Activated CD4-positive, alpha-beta memory T cell treated with anti-CD3 and anti-CD28 coated beads, Interleukin-2, amount 10 ng/mL, durations not matched to agents 7 days and 5 days (primary cell): ENCODE data around the gene GREM1. TPM values are rescaled to one million over a fixed set of nuclear protein-coding genes. Genes with fewer than 3 reads are reported as not detected.

Source experiments
- CTCF ChIA-PET: fragments of 350-600 bp; sonication (Branson Sonifier 250); formaldehyde crosslinking; loops from one replicate; lab custom pipeline; 2021; ENCODE audit warnings: antibody characterized with exemption, inconsistent platforms; lab: Charles Lee
- POLR2A ChIA-PET: fragments of 350-600 bp; sonication (Branson Sonifier 250); formaldehyde crosslinking; loops from one replicate; lab custom pipeline; 2021; ENCODE audit warnings: antibody characterized with exemption; lab: Charles Lee
- DNase-seq: peaks from one replicate; pipeline ENCODE4 v3.0.0-alpha.2; 2020
- H3K27ac Mint-ChIP-seq: one replicate; pipeline ENCODE4 v1.8.0; 2021; ENCODE audit warnings: mild to moderate bottlenecking, mixed read lengths
- H3K27me3 Mint-ChIP-seq: one replicate; pipeline ENCODE4 v1.8.0; 2021; ENCODE audit warnings: mixed read lengths
- H3K36me3 Mint-ChIP-seq: one replicate; pipeline ENCODE4 v1.8.0; 2021; ENCODE audit warnings: low read depth, mixed read lengths
- H3K4me1 Mint-ChIP-seq: one replicate; pipeline ENCODE4 v1.8.0; 2021; ENCODE audit warnings: mixed read lengths
- H3K4me3 Mint-ChIP-seq: one replicate; pipeline ENCODE4 v1.8.0; 2021; ENCODE audit warnings: mild to moderate bottlenecking, mixed read lengths
- H3K9me3 Mint-ChIP-seq: one replicate; pipeline ENCODE4 v1.8.0; 2021; ENCODE audit warnings: mixed read lengths
- total RNA-seq, 2 experiments: library from RNA; stranded (reverse); gene quantifications; one replicate each; pipeline ENCODE4 v1.2.3, GENCODE V29; 2021

GREM1 gene
- not detected for total RNA-seq

DNA sequence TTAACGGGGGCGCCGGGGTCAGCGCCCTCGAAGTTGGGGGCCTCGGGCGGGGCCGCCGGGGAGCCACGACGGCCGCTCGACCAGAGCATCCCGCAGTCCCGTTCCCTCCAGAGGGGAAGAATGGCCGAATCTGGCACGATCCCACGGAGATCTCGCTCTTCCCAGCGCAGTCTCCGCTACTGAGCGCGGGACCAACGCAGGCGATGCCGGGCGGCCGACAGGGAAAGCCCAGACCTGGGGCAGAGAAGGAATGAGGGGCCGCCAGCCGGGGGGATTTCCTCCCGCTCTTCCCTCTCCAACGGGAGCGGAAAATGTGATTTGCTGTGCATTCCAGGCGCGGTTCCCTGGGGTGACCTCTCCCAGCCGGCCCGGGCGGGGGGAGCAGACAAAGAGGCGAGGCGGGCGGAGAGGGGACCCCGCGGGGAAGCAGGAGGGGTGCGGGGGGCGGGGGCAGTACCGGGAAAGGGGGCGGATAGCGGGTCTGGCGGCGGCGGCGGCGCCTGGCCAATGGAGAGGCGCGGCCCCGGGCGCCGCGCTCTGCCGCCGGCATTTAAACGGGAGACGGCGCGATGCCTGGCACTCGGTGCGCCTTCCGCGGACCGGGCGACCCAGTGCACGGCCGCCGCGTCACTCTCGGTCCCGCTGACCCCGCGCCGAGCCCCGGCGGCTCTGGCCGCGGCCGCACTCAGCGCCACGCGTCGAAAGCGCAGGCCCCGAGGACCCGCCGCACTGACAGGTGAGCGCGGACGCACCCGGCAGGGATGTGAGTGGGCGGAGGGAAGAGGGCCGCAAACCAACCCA, at the start of gene GREM1:
GREM1 (plus strand) TSS at position 579 of the 801 bp plus-strand sequence. CDS start 12,687 bp downstream, outside the sequence.
- H3K4me3 Mint-ChIP-seq = no peak within 1 kb of the TSS
- peaks cover 14% of the 10 kb centered on the region for H3K4me1 Mint-ChIP-seq
- CTCF ChIA-PET = no interaction called here
- H3K9me3 Mint-ChIP-seq = no peaks in the 10 kb centered on the region
- no peak within 1 kb of the TSS for H3K27ac Mint-ChIP-seq
- peaks cover 78% of the 10 kb centered on the region for H3K27me3 Mint-ChIP-seq
- no peak for DNase-seq
- POLR2A ChIA-PET = no interaction called here
- H3K36me3 Mint-ChIP-seq = peaks cover 2% of the 10 kb centered on the region

DNA sequence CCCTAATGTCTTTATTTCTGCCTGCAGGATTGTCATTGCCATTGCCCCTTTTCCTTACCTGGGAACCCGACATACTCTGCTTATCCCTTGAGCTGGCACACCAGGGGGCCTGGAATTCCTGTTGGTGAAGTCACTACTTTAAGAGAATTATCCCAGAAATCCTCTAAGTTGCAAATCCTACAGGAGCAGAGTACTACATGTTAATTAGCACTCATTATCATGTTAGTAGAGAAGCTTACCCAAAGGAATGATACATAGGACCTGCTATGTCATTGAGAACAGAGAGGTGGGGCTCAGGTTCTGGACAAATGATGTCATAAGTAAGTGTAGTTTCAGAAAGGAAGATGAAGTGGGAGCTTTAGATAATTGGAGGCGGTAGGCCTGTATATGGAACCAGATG, 48.9 kb upstream of the GREM1 start:
- Mint-ChIP-seq H3K27me3 (no peaks in the 10 kb centered on the region), H3K27ac (no peak overlapping the region), H3K4me1 (no peaks in the 10 kb centered on the region), H3K4me3 (no peak overlapping the region), H3K9me3 (no peaks in the 10 kb centered on the region), H3K36me3 (peaks cover 12% of the 10 kb centered on the region)
- DNase-seq = no peak
- CTCF ChIA-PET = no interaction called here
- POLR2A ChIA-PET = interaction anchor here (1.0 kb wide), 1 partner anchor 11 kb away, joined by 3 read pairs; no protein-coding TSS in a partner anchor

DNA sequence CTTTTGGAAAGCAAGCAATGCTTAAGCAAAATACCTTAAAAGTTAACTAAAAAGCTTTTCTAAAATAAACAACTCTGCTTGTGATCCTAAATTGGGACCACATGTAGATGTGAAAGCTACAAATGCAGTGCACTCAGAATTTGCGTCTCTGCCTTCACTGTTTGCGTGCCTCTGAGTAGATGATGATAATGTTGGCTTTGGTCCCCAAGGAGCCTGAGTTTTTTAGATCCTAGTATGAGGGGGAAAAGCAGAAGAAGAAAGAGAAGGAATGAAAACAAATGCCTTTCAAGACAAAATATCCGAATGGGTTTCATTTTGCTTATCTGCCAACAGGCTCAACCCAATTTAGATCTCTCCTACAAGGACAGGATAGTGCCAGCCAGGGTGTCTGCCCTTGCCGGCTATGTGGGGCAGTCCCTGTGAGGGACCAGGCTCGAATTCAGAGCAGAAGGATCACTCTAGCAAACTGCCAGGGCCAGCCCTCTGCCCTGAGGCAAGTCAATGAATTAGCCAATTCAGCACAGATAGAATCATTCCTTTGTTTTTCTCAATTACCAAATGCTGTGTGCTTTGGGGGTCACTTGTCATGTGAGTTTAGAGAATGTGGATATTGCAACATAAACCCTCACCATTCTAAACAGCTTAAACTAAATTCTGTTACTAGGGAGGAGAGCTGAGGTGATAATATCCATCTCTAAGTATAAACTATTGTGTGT, 47.8 kb upstream of the GREM1 start:
- DNase-seq = no peak
- ChIA-PET CTCF (interaction anchor here (0.6 kb wide), 1 partner anchor 49 kb away, joined by 3 read pairs; no protein-coding TSS in a partner anchor), POLR2A (interaction anchor here (0.9 kb wide), 1 partner anchor 12 kb away, joined by 3 read pairs; no protein-coding TSS in a partner anchor)
- H3K27ac Mint-ChIP-seq = no peak overlapping the region
- no peaks in the 10 kb centered on the region for H3K27me3 Mint-ChIP-seq
- no peak overlapping the region for H3K4me3 Mint-ChIP-seq
- peaks cover 7% of the 10 kb centered on the region for H3K36me3 Mint-ChIP-seq
- no peaks in the 10 kb centered on the region for H3K4me1 Mint-ChIP-seq
- no peaks in the 10 kb centered on the region for H3K9me3 Mint-ChIP-seq

DNA sequence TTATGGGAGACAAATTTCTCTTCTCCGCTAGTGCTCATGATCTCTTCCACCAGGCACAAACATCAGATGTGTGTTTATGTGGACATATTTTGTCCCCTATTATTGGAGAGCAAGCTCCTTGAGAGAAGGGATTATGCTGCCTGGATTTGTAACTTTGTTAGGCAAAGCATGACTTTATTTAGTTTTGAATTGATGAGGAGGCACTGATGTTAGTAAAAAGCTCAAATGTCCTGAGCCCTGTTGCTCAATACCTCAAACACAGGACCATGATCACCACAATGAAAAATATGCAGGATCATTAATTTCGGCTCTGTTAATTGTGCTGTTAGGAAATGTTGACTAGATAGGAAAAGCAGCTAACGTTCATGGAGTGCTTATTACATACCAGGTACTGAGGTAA, 47.2 kb upstream of the GREM1 start:
- Mint-ChIP-seq H3K27me3 (no peaks in the 10 kb centered on the region), H3K36me3 (peaks cover under 1% of the 10 kb centered on the region), H3K4me1 (no peaks in the 10 kb centered on the region), H3K27ac (no peak overlapping the region), H3K4me3 (no peak overlapping the region), H3K9me3 (no peaks in the 10 kb centered on the region)
- POLR2A ChIA-PET = interaction anchor here (0.9 kb wide), 1 partner anchor 13 kb away, joined by 3 read pairs; no protein-coding TSS in a partner anchor
- no peak for DNase-seq
- CTCF ChIA-PET = interaction anchor here (0.8 to 1.0 kb wide), 2 partner anchors 11 to 20 kb away, joined by 3 read pairs; no protein-coding TSS in a partner anchor

DNA sequence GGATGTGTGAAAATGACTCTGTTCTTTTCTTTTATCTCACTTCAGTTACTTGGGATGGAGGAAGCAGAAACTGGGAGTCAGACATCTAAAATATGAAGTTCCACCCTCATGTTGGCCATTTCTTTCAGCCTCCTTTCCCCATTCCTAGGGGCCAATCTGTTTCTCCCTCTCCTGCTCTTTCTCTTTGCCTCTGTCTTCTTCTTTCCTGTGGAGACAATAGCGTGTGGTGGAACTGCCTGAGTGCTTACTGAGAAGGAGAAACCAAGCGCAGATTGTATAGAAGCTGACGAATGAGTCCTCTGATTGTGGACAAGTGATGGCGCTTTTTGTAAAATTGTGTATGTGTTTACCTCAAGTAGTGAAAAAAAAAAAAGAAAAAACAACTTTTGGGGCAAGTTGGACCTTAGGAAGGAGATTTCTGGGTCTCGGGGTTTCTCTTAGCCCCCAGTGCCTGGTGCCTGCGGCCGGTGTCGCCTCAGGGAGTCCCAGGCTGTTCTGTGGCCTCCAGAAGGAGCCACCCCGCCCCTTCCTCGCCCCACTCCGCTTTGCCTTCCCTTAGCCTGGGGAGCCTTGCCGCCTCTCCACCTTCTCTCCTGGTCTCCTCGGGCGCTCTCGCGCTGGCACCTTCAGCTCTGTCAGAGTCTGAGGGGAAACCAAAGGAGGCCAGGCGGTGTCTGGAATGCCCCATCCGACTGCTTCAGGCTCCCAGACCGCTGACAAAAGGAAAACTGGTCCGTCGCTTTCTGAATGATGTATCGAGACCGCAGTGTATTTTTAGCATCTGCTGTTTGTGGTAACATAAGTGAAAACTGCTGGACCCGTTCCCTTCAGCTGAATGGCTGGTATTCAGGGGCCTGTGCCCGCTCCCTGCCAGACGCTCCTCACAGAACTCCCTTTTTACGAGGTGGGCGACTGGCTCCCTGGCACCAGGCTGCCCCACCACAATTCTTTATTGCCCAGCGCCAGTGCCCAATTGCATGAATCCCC, 46.2 kb upstream of the GREM1 start:
- Mint-ChIP-seq H3K4me3 (no peak overlapping the region), H3K4me1 (no peaks in the 10 kb centered on the region), H3K36me3 (no peaks in the 10 kb centered on the region), H3K9me3 (no peaks in the 10 kb centered on the region), H3K27ac (no peak overlapping the region), H3K27me3 (no peaks in the 10 kb centered on the region)
- POLR2A ChIA-PET = no interaction called here
- CTCF ChIA-PET = interaction anchor here (0.8 to 1.0 kb wide), 2 partner anchors 10 to 21 kb away, joined by 3 read pairs; no protein-coding TSS in a partner anchor
- DNase-seq = no peak

DNA sequence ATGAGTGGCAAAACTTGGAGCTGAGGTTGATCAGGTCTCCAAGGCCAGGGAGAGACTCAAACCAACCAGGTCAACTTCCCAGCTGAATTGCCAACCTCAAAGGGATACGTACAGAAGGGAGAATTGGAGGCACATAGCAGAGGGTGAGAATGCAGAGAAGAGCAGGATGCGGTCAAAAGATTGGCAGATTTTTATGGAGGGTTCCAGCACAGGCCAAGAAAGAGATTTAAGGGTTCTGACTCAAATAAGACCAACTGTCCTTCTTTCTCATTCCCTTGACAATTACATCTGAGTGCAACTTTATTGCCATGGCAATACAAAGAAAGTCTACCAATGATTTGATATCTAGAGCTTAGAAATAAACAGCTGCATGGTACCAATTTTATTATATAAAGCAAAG, 43.1 kb upstream of the GREM1 start:
- ChIA-PET POLR2A (interaction anchor here (0.6 kb wide), 1 partner anchor 19 kb away, joined by 3 read pairs; no protein-coding TSS in a partner anchor), CTCF (interaction anchor here (0.9 to 1.0 kb wide), 2 partner anchors 11 to 12 kb away, joined by 3 to 6 read pairs; no protein-coding TSS in a partner anchor)
- no peak for DNase-seq
- Mint-ChIP-seq H3K36me3 (no peaks in the 10 kb centered on the region), H3K27ac (no peak overlapping the region), H3K4me1 (no peaks in the 10 kb centered on the region), H3K27me3 (no peaks in the 10 kb centered on the region), H3K4me3 (no peak overlapping the region), H3K9me3 (no peaks in the 10 kb centered on the region)

DNA sequence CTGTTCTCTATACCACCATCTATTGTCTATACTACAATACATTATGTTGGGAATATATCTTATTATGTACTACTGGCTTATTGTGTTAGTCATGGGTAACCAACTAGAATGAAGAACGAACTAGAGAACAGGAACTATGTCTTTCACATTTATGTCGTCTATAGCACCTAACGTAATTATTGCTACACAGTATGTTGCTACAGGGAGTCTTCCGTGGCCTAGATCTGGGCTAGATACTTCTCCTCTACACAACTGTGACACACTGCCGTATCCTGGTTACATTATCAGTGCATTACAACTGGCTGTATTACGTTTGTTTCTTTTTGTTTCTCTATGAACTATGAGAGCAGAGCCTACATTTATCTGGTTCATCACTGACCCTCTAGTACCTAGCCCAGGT, 42.3 kb upstream of the GREM1 start:
- Mint-ChIP-seq H3K27ac (no peak overlapping the region), H3K27me3 (no peaks in the 10 kb centered on the region), H3K4me3 (no peak overlapping the region), H3K36me3 (no peaks in the 10 kb centered on the region), H3K9me3 (no peaks in the 10 kb centered on the region), H3K4me1 (no peaks in the 10 kb centered on the region)
- ChIA-PET POLR2A (interaction anchor here (0.6 kb wide), 1 partner anchor 19 kb away, joined by 3 read pairs; no protein-coding TSS in a partner anchor), CTCF (interaction anchor here (0.9 to 1.0 kb wide), 2 partner anchors 12 to 13 kb away, joined by 3 to 6 read pairs; no protein-coding TSS in a partner anchor)
- no peak for DNase-seq

DNA sequence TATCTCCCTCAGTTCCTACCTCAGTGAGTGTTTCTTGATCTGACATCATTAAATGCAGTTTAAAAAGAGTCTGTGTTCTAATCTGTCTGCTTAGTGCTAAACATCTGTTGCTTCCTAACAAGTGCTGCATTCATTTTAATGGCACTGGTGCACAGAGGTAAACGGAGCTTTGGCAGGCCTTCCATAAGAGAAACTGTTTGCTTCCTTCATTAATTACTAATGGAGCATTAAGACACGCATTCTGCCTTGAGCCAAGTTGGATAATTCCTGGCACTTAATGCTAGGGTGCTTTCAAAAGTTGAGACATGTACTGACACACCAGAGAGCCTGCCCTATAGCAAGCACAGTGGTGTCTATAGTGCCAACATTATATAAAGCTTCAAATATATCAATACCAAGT, 41.6 kb upstream of the GREM1 start:
- no peaks in the 10 kb centered on the region for H3K9me3 Mint-ChIP-seq
- no peaks in the 10 kb centered on the region for H3K4me1 Mint-ChIP-seq

DNA sequence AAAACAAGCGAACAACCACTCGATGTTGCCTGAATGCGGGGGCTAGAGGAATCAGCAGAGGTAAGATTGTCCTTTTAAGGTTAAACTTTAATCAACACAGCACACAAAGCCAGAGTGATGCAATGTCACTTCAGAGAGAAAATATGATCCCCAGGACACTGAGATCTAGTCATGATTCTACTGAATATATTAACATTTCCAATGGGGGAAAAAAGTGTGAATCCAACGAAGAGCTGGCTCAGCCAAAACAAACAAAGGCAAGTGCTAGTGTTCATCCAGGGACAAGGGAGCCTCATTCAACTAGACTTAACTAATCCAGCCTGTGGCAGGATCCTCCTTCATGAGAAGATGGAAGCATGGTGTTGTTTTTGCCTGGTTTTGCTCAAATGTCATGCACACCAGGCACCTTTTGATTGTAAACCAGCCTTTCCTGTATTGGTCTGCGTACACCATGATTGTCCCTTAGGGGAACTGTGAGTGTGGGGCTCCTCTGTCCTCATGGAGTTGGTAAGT, 40.5 kb upstream of the GREM1 start:
- Mint-ChIP-seq H3K36me3 (no peaks in the 10 kb centered on the region), H3K4me1 (no peaks in the 10 kb centered on the region), H3K27me3 (no peaks in the 10 kb centered on the region), H3K9me3 (no peaks in the 10 kb centered on the region), H3K4me3 (no peak overlapping the region), H3K27ac (no peak overlapping the region)
- no peak for DNase-seq
- POLR2A ChIA-PET = no interaction called here
- CTCF ChIA-PET = interaction anchor here (1.0 kb wide), 1 partner anchor 35 kb away, joined by 4 read pairs; no protein-coding TSS in a partner anchor

More for the DNA sequence above, 41.6 kb upstream of the GREM1 start:
- DNase-seq = no peak
- Mint-ChIP-seq H3K4me3 (no peak overlapping the region), H3K27ac (no peak overlapping the region), H3K36me3 (no peaks in the 10 kb centered on the region), H3K27me3 (no peaks in the 10 kb centered on the region)
- POLR2A ChIA-PET = no interaction called here
- CTCF ChIA-PET = no interaction called here

DNA sequence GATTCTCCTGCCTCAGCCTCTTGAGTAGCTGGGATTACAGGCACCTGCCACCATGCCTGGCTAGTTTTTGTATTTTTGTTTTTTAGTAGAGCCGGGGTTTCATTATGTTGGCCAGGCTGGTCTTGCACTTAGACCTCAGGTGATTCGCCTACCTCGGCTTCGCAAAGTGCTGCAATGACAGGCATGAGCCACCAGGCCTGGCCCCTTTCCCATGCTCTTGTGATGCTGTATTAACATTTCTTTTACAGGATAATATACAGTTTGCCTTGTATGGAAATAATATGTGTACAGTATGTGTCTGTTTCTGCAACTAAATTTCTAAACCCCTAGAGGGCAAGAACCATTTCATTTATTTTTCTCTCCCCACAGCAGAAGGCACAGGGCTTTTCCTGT, 38.5 kb upstream of the GREM1 start:
- no peak overlapping the region for H3K27ac Mint-ChIP-seq
- DNase-seq = no peak
- CTCF ChIA-PET = interaction anchor here (1.4 kb wide), 1 partner anchor 17 kb away, joined by 7 read pairs; no protein-coding TSS in a partner anchor
- peaks cover 7% of the 10 kb centered on the region for H3K4me1 Mint-ChIP-seq
- H3K9me3 Mint-ChIP-seq = no peaks in the 10 kb centered on the region
- H3K27me3 Mint-ChIP-seq = no peaks in the 10 kb centered on the region
- peaks cover under 1% of the 10 kb centered on the region for H3K36me3 Mint-ChIP-seq
- no peak overlapping the region for H3K4me3 Mint-ChIP-seq
- POLR2A ChIA-PET = no interaction called here

DNA sequence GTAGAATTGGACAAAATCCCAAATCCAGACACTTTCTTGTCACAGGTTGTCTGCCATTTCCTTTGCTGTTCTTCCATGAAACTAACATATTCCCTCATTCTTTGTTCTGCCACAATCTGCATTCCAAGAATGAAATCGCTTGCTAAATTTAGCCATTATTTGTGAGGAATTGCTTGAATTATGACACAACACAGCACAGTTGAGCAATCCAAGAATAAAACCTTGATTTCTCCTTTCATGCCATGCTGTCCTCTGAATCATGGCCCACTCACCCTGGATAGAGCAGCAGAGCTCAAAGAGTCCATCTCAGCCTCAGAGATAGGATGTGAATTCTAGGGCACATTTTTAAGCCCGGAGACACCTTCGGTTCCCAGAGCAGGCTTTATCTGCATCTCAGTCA, 35.2 kb upstream of the GREM1 start:
- Mint-ChIP-seq H3K27ac (no peak overlapping the region), H3K4me3 (no peak overlapping the region), H3K27me3 (no peaks in the 10 kb centered on the region), H3K4me1 (peaks cover 9% of the 10 kb centered on the region), H3K36me3 (peaks cover 10% of the 10 kb centered on the region), H3K9me3 (no peaks in the 10 kb centered on the region)
- ChIA-PET POLR2A (no interaction called here), CTCF (interaction anchor here (1.0 kb wide), 1 partner anchor 26 kb away, joined by 3 read pairs; no protein-coding TSS in a partner anchor)
- no peak for DNase-seq
